ENCODE measurements around the gene SLX4.

Gene SLX4

DNA sequence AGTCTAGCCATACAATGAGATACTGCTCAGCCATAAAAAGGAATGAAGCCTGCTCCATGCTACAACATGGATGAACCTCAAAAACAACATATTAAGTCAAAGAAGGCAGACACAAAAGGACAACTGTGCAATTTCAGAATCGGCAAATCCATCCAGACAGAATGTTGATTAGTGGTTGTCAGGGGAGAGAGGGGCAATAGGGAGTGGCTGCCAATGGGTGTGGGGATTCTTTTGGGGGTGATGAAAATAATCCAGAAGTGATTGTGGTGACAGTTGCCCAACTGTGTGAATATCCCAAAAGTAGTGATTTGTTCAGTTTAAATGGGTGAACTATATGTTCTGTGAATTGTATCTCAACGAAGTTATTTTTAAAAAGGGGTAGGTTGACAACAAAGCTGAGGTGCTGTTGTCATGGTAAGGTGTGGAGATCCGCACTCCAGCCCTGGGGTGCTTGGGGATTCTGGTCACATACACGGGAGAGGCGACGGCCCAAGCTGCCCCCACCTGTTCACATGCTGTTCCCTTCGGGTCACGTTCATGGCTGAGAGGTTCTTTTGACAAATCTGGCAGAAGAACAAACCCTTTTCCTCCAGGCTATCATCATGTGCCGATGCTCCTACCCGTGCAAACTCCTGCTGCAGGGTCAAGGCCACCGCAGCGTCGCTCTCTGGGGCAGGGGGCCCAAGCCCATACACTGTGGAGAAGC, 9.6 kb downstream of the SLX4 start:
- DNase-seq (ENCODE audit: low spot score) (no peak), FAIRE-seq (no peak)

DNA sequence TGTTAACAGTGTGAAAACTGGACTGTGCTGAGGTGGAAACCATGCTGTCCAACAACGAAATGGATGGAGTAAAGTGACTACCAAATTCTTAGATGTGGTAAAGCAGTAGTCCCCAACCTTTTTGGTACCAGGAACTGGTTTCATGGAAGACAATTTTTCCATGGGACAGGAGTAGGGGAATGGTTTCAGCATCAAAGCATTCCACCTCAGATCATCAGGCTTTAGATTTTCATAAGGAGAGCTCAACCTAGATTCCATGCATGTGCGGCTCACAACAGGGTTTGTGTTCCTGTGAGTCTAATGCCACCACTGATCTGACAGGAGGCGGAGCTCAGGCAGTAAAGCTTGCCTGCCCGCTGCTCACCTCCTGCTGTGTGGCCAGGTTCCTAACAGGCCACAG, 11.5 kb downstream of the SLX4 start:
- FAIRE-seq (no peak), DNase-seq (ENCODE audit: low spot score) (no peak)

DNA sequence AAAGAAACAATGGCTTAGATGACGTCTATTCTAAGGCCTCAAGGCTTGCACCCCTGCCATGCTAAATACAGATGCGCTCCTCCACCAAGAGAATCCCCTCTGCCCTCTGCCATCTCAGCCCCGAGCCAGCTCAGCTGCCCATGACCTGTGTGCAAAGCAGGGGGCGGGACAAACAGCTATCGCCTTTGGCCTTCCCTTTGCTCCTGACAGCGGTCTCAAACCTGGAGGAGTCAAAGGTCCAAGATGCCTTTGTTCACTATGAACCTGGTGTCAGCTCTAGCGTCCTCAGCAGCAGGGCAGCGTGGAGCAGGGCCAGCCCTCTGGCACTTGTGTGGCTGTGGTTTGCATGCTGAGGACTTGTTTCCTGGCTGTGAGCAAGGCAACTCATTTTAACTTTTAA, 12.3 kb downstream of the SLX4 start:
- DNase-seq (ENCODE audit: low spot score): no peak
- no peak for FAIRE-seq

DNA sequence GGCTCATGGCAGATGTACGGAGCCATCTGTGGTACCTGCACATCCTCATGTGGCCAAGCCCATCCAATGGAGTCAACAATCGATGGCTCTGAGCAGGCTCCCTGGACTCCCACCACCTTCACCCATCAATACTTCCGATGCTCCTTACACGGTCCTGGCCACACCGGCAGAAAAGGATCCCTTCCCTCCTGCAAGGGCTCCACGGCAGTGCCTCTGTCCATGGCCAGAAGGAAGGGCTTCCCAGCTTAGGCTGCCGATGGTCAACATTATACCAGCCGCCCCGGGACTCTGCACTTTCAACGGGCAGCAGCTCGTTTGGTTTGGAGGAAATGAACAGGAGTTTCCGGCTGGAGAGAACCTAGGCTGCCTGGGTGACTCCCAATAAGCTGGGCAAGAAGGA, 13.2 kb downstream of the SLX4 start:
- FAIRE-seq (no peak), DNase-seq (ENCODE audit: low spot score) (no peak)

DNA sequence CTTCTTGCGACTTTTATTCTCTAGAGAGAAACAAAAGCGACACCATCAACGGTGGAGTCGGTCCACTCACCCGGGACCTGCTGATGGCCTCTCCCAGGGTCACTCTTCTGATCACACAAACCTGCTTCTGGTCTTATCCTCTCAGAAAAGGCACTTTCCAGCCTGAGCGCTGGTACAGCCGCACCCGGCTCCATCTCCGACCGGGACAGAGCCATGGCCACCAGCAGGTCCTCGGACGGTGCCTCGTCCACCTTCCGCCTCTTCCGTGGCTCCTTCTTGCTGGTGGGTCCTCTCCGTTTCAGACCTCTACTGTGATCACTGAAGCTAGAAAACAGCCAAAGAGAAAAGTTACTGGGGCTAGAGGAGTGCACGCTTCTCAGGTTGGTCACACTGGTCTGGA, 13.7 kb downstream of the SLX4 start:
- no peak for DNase-seq (ENCODE audit: low spot score)
- FAIRE-seq: no peak

DNA sequence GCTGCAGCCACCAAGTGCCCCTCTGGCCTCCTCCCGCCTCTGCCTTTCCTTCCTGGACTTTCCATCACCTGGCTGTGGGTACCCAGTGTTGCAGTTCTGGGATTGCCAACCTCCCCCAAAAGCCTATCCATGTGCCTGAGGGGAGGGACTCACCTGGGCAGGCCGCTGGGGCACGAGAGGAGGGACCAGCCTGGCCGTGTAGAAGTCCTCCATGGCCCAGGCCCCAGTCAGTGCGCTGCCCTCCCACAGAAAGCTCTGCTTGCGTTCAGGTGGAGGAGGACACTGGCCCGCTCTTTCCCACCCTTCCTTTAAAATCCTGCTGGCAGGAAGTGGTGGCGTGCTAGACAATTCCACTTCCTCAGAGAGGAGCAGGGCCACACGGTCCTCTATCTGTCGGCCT, 14.2 kb downstream of the SLX4 start:
- DNase-seq (ENCODE audit: low spot score): no peak
- FAIRE-seq: no peak

DNA sequence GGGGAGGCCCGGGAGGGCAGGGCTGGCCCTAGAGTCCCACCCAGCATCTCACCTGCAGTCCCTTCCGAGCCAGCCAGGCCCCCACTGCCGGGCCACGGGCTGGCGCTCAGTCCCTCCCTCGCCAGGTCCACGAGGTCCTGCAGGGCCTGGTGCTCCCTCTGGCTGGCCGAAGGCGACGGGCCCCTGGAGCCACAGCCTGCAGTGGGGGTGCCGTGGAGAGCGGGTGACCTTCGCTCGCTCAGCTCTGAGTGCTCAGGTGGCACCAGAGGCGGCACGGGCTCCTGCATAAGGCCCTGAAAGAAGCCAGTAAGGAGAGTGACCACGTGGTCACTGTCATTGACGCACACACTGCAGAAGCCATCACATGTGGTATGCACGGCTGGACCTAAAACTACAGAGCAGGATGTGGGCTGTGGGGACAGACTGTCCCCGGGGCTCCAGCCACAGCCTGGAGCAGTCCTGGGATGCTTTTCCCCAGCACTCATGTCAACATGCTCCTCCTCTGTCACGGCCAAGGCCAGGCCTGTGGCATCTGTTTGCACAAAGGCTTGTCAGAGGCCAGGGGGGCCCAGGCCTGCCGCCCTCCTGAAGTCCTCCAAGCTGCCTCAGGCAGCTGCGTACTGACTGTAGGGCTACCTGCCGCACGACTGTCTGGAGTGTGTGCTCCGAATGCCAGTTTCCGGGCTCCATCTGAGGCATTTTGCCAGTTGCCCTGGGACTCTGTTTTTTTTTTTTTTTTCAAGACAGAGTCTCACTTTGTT, 15.1 kb downstream of the SLX4 start:
- DNase-seq (ENCODE audit: low spot score) (no peak), FAIRE-seq (no peak)

DNA sequence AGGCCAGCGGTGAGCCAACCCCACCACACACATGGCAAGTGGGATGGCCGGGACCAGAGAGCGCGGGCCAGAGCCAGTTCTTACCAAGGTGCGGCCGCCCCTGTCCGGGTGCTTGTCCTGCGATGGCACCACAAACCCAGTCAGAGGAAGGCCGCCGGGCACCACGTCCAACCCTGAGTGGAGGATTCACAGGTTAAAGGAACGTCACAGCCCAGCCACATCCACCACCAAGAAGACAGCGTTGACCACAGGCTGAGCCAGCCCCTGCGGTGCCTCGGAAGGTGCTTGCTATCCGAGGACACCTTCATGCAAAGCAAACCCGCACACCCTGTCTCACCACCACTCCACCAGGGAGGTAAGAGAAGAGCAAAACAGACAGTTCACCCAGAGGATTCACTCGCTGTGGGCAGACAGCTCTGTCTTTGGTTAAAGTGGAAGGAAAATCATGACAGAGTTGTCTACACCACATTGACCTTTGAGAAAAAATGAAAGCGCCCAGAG, 15.8 kb downstream of the SLX4 start:
- no peak for DNase-seq (ENCODE audit: low spot score)
- no peak for FAIRE-seq

DNA sequence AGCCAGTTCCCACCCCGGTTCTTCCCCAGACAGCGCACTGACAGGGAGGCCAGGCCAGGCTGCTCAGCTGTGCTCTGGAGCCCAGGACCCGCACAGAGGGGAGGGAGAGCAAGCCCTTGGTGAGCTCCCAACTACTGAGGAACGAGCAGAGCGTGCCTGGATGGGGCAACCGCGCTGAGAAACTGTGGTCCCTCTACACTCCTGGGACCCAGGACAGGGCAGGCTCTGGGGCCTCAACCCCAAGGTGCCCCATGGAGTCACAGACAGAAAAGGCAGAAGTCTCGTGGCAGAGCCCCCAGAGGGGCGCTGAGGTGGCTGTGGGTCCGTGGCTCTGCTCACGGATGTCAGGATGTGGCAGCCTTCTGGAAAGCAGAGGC, 16.3 kb downstream of the SLX4 start:
- FAIRE-seq: no peak

DNA sequence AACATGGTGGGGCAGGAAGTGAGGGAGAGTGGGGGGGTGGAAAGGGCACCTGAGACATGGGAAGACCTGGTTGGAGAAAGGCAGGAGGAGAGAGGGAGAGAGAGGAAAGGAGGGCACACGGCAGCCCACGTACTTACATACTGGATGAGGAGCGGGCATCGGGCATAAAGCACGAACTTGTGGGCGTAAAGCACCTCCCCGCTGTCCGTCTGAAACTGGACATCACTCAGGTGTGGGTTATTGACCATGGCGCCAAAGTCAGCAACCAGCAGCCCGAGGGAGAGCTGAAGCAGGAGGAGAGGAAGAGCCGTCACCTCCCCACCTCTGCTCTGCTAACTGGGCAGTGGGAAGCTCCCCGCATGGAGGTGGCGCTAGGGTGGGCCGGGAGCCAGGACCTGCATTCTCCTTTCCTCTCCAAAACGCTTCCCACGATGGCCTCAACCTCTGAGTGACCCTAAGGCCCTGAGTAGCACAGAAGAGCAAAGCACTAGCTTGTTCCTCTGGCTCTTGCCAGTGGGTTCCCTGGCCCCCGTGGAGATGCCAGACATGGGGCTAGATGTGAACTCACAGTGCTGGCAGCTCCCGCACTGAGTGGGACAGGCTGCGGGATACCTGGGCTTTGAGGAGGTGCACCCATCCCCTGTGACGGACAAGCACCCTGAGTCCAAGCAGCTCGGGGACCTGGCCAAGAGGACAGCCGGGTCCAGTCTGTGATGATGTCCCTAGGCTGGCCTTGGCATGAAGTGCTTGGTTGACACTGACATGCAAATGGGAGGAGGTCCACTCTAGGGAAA, 16.9 kb downstream of the SLX4 start:
- DNase-seq (ENCODE audit: low spot score) (no peak), FAIRE-seq (no peak)

More for the DNA sequence above, 16.3 kb downstream of the SLX4 start:
- no peak for DNase-seq (ENCODE audit: low spot score)

DNA sequence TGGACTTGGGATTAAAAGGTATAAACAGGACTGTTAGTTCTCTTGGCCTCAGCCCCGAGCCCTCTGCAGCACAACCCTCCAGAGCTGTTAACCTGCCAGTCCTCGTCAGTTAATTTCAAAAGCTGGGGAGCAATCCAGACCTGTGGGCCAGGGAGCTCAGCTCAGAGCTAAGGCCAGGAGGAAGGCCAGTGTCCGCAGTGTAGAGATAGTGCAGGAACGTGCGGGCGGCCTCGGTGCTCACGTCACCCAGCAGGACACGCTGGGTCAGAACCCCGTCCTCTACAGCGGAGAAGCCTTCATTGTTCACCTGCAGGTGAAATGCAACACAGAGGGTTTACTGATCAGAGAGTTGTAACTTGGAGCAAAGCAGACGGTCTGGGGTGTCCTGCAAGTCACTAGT, 18.8 kb downstream of the SLX4 start:
- DNase-seq (ENCODE audit: low spot score) (no peak), FAIRE-seq (no peak)

DNA sequence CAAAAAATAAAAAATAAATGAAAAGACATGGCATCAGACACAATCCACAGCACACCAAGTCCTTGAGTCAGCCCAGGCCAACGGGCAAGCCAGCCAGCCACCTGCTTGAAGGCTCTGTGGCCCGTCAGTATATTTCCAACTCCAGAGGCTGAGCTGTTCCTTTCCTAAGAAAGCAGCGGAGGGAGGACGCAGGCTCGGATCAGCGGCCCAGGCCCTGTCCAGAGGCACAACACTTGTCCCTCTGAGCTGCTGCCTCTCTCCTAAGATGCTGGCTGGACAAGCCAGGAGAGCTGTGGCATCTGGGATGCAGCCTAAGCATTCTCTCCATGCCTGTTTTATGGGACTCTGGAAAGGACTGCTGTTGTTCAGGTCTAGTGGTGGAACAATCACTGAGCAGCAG, 19.4 kb downstream of the SLX4 start:
- DNase-seq (ENCODE audit: low spot score): no peak
- no peak for FAIRE-seq

DNA sequence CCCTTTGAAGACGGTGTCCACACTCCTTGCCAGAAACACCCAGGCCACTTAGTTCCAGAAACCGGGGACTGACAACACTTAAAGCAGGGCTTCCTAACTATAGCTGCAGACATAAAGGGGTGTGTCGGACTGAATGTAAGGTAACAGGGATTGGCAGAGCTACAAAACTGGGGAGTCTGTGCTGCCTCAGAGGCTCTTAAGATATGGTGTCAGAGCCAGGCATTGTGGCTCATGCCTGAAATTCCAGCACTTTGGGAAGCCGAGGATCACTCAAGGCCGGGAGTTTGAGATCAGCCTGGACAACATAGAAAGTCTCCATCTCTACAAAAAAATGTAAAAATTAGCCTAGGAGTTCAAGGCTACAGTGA, 20.0 kb downstream of the SLX4 start:
- DNase-seq (ENCODE audit: low spot score) (no peak), FAIRE-seq (no peak)

DNA sequence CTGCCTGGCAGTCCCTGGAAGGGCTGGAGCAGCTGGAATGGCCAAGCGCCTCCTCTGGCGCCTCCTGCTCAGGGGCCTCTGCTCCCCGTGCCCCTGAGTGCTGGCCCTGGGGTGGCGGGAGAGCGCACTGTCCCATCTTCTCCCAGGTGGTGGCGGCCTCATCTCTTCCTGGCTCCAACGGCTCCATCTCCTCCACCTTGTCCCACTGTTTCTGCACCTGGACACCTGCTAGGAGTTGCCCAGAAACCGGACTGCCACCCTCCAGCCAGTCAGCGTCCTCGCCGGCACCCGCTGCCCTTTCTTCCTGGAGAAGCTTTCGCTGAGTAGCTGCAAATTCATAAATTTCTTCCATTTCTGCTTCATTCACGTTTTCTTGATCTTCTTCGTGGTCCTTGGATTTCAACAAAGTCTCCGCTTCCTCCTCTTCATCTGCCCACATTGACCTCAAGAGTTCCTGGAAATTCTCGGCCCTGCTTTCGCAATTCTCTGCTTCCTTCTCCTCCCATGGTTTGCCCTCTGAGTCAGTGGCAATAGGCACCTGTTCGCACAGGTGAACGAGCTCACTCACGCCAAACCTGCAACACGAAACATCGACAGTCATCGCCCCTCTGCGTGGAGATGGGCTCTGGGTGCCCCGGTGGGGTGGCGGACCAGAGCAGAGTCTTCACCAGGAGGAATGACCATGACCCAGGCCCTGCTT, 20.5 kb downstream of the SLX4 start:
- no peak for FAIRE-seq
- no peak for DNase-seq (ENCODE audit: low spot score)

DNA sequence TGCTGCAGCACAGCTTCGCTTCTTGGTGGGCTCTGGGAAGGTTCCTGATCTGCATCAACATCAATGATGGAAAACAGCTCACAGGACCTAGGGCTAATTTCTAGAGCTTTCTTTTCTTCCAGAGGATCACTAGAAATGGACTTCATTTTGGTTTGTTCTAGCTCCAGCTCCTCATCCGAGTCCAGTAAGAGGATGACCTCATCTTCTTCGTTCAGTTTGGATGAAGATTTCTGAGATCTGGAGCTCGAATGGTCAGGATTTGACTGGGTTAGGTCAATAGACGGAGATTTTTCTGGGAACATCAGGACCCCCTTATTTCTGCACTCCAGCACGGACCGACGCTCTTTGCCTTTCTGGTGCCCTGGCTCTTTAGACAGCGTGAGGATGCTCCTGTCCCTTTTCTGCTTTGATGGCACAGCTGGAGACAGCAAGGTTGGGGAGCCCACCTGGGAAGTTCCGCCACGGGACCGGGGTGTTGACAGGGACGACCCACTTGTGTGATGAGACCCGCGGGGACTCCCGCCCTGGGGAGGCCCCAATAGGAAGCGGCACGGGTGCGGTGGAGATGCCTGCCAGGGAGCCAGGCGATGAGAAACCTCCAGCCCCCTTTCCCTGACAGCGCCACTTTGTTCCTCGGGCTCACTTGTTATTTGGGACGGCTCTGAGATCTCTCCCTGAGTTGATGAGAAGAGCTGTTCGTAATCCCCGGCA, 21.3 kb downstream of the SLX4 start:
- no peak for FAIRE-seq
- DNase-seq (ENCODE audit: low spot score): no peak

DNA sequence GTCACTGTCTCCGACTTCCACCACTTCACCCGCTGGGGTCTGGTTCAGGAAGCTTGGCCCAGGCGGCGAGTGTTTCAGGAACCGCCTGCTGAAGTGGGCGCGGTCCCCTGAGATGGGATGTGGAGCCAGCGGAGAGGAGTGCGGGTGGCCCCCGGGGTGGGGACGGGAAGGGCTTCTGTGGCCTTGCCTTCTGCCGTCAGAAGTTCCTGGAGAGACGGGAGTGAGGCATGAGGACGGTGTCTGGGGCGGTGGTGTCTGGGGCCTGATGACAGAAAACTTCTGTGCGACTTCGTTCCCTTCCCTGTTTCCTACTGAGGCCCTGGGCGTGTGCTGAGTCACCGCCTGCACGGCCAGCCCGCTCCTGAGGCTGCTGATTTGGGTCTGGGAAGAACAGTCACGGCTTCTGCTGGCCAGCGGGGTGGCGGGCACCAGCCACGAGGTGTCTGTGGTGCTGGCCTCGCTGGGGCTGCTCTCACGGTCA, 21.9 kb downstream of the SLX4 start:
- no peak for DNase-seq (ENCODE audit: low spot score)
- FAIRE-seq: no peak

DNA sequence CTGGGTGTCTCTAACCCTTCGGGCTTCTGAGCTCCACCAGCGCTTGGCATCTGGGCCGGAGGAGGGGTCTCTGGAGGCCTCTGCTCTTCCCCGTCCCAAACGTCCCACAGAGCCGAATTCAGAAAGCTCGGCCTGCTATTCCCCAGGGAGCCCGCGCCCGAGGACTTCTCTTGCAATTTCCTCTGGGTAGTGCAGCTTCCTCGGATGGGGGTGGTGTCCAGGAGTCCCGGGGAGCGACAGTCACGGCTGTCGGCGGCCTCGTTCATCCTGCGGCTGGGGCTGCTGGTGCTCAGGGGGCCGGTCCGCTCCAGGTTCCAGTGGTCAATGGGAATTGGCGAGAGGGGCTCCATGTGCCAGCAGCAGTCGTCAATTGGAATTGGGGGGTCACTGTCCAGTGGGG, 22.4 kb downstream of the SLX4 start:
- FAIRE-seq (no peak), DNase-seq (ENCODE audit: low spot score) (no peak)

DNA sequence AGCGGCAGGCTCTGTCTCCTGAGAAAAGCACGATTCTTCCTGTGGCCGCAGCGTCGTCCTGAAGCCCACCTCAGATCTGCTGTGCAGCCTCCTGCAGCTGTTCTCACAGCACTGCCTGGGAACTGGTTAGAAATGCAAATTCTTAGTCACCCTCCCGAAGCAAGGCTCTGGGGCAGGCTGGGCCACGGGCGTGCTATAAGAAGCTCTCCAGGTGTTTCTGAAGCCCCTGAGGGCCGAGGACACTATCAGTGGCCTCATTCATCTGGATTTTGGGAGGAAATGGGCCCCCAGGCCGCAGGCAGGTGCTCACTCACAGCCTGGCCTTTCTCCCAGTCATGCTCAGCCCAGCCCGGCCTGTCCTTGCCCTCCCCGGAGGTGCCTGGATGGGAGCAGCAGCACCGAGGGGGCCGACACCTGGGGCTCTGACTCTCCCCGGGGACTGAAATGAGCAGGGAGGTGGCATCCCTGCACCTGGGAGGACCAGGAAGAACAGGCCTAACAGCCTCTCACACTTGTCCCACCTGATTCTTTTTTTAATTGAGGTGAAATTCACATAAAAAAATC, 23.8 kb downstream of the SLX4 start:
- DNase-seq (ENCODE audit: low spot score) (no peak), FAIRE-seq (no peak)

DNA sequence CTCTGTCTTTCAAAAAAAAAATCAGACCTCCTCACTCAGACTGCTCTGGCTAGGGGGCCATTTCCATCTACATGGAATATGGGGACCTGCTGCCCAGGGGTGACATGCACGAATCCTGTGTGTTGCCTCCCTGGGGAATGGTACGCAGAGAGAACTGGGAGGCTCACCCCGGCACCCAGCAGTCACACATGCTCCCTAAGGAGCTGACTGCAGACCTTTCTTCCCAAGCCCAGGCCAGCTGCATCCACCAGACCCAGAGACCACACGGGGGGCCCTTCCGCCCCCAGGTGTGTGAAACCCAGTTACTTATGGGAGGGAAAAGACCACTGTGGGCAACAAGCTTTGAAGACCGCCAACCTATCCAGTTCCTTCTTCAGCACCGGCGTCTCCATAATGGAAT, 27.0 kb downstream of the SLX4 start:
- FAIRE-seq (no peak), DNase-seq (ENCODE audit: low spot score) (no peak)

DNA sequence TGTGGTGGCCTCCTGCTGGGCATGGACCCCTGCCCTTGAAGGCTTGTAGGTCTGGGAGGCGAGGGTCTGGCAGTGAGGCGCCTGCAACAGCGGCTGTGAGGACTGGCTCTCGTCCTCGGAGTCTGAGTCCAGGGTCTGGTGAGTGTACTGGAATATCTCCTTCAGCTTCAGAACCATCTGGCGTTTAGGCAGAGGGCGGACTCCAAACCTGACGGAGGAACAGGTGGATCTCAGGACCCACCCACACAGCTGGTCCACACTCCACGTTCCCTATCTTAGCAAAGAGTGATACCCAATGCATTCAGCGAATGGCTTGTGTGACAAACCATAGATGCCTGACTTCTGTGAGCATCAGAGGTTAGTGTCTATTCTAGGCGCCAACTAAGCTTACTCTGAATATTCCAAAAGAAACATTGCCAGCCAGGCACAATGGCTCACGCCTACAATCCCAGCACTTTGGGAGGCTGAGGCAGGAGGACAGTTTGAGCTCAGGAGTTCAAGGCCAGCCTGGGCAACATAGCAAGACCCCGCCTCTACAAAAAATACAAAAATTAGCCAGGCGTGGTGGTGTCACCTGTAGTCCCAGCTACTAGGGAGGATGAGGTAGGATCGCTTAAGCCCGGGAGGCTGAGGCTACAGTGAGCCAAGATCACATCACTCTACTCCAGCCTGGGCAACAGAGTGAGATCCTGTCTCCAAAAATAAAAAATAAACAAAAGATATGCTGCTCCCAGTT, 27.9 kb downstream of the SLX4 start:
- FAIRE-seq (no peak), DNase-seq (ENCODE audit: low spot score) (no peak)
